Mesothelial cell of epicardium (in vitro differentiated cells): Measurements from ENCODE around the gene MDH2. TPM values are rescaled to one million over a fixed set of nuclear protein-coding genes. Genes with fewer than 3 reads are reported as not detected.
A peak's percentile ranks its signal among the peaks of the same experiment; 100 is the strongest.
"Not testable (repeated sequence)": the region's sequence is repeated elsewhere in the genome, so short reads cannot be mapped to it uniquely, and the experiment has no call there.

Experiments
- DNase-seq, 2 experiments: peaks; one replicate each; pipeline ENCODE4 v3.0.0; 2021; ENCODE audit warnings: low spot score in 2 of 2; ENCODE audit not compliant: unreplicated experiment in 2 of 2
- H3K27ac Mint-ChIP-seq: 2 replicates; pipeline ENCODE4 v1.8.0; 2021; ENCODE audit warnings: mixed read lengths
- H3K27me3 Mint-ChIP-seq: 2 replicates; pipeline ENCODE4 v1.8.0; 2021; ENCODE audit warnings: low read depth, mixed read lengths
- H3K36me3 Mint-ChIP-seq: 2 replicates; pipeline ENCODE4 v1.8.0; 2021; ENCODE audit warnings: mixed read lengths
- H3K4me1 Mint-ChIP-seq: 2 replicates; pipeline ENCODE4 v1.8.0; 2021; ENCODE audit warnings: mixed read lengths
- H3K4me3 Mint-ChIP-seq: 2 replicates; pipeline ENCODE4 v1.8.0; 2021; ENCODE audit warnings: mild to moderate bottlenecking, moderate library complexity, mixed read lengths
- H3K9me3 Mint-ChIP-seq: 2 replicates; pipeline ENCODE4 v1.8.0; 2021; ENCODE audit warnings: mixed read lengths
- total RNA-seq: library from RNA; stranded (reverse); gene quantifications from 3 replicates; pipeline ENCODE4 v1.2.1, GENCODE V29; 2021
- TF ChIP-seq, protein P1 (sequence below): fragments of 200-600 bp; sonication (generic); IDR thresholded peaks from one replicate; pipeline ENCODE4 v1.5.0; 2021; ENCODE audit warnings: antibody characterized with exemption; ENCODE audit not compliant: unreplicated experiment

MDH2 gene
- total RNA-seq, 1 donor from 2014 or later: 133 TPM

- no peaks in the 10 kb centered on the region for H3K27me3 Mint-ChIP-seq
- DNase-seq: no peak
- TF ChIP-seq, protein P1, sequence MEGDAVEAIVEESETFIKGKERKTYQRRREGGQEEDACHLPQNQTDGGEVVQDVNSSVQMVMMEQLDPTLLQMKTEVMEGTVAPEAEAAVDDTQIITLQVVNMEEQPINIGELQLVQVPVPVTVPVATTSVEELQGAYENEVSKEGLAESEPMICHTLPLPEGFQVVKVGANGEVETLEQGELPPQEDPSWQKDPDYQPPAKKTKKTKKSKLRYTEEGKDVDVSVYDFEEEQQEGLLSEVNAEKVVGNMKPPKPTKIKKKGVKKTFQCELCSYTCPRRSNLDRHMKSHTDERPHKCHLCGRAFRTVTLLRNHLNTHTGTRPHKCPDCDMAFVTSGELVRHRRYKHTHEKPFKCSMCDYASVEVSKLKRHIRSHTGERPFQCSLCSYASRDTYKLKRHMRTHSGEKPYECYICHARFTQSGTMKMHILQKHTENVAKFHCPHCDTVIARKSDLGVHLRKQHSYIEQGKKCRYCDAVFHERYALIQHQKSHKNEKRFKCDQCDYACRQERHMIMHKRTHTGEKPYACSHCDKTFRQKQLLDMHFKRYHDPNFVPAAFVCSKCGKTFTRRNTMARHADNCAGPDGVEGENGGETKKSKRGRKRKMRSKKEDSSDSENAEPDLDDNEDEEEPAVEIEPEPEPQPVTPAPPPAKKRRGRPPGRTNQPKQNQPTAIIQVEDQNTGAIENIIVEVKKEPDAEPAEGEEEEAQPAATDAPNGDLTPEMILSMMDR: no peak
- H3K36me3 Mint-ChIP-seq: peaks cover 15% of the 10 kb centered on the region
- H3K9me3 Mint-ChIP-seq: no peaks in the 10 kb centered on the region
- no peak overlapping the region for H3K4me3 Mint-ChIP-seq
- no peaks in the 10 kb centered on the region for H3K4me1 Mint-ChIP-seq
- H3K27ac Mint-ChIP-seq: peak overlapping the region; percentile 19
Measured at GRCh38 chr7:76008156-76008687, 39.7 kb upstream of the MDH2 start.

DNA sequence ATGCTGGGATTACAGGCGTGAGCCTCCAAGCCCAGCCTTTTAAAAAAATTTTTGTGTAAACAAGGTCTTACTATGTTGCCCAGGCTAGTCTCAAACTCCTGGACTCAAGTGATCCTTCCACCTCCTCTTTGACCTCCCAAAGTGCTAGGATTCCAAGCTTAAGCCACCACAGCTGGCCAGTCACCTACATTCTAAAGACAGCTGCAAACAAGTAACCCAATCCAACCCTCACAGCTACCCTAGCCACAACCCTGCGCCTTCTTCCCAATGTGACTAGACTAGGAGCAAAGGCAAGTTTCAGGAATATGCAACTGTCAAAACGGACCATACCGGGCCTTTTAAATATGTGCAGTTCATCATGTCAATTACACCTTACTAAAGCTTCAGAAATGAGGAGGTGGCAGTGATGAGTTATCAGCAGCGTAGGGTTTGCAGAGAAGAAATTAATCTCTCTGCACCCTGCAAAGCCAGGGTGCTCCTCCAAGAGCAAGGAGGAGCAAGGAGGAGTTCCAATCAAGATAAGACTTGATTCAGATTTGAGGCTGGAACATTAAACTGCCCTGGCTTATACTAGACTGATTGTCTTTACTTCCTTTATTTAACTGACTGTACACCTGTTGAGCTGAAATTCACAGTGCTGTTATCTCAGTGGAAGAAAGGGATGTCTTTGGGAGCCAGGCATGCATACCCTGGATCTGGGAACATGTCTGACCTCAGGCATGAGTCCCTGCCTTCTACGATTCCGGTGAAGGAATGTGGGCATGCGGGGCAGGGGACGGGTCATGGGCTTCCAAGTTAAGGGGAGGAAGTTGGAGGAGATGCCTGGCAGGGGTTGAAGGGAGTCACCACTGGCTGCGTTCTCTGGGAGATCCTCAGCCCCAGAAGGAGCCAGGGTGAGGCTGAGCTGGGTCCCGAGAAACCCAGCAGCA lies 38.0 kb upstream of the MDH2 start:
- no peak overlapping the region for H3K27ac Mint-ChIP-seq
- H3K4me1 Mint-ChIP-seq: no peaks in the 10 kb centered on the region
- H3K27me3 Mint-ChIP-seq: no peaks in the 10 kb centered on the region
- peaks cover 16% of the 10 kb centered on the region for H3K36me3 Mint-ChIP-seq
- no peaks in the 10 kb centered on the region for H3K9me3 Mint-ChIP-seq
- TF ChIP-seq, protein P1: no peak
- DNase-seq: no peak
- no peak overlapping the region for H3K4me3 Mint-ChIP-seq

GRCh38 chr7:76011442-76011861 lies 36.5 kb upstream of the MDH2 start:
- Mint-ChIP-seq H3K27ac (peak overlapping the region; percentile 40), H3K4me3 (no peak overlapping the region), H3K27me3 (no peaks in the 10 kb centered on the region), H3K36me3 (peaks cover 22% of the 10 kb centered on the region), H3K9me3 (peaks cover 6% of the 10 kb centered on the region), H3K4me1 (no peaks in the 10 kb centered on the region)
- TF ChIP-seq, protein P1: no peak
- no peak for DNase-seq

GRCh38 chr7:76016191-76016947 lies 31.5 kb upstream of the MDH2 start:
- TF ChIP-seq, protein P1: no peak
- H3K4me3 Mint-ChIP-seq: no peak overlapping the region
- H3K4me1 Mint-ChIP-seq: no peaks in the 10 kb centered on the region

DNA sequence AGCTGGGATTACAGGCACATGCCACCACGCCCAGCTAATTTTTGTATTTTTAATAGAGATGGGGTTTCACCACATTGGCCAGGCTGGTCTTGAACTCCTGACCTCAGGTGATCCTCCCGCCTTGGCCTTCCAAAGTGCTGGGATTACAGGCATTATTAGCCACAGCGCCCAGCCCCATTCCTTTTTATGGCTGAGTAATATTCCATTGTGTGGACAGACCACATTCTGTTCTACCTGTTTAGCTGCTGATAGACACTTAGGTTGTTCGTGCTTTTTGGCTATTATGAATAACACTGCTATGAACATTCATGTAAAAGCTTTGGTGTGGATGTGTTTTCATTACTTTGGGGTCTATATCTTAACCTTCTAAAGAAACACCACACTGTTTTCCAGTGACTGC lies 29.4 kb upstream of the MDH2 start:
- H3K4me1 Mint-ChIP-seq, DNase-seq, H3K27ac Mint-ChIP-seq, H3K4me3 Mint-ChIP-seq, H3K27me3 Mint-ChIP-seq: not testable (repeated sequence)
- peaks cover 41% of the 10 kb centered on the region for H3K36me3 Mint-ChIP-seq
- H3K9me3 Mint-ChIP-seq: peaks cover 18% of the 10 kb centered on the region

More at GRCh38 chr7:76016191-76016947, 31.5 kb upstream of the MDH2 start:
- DNase-seq: no peak
- H3K9me3 Mint-ChIP-seq: peaks cover 18% of the 10 kb centered on the region
- H3K36me3 Mint-ChIP-seq: peaks cover 35% of the 10 kb centered on the region
- no peak overlapping the region for H3K27ac Mint-ChIP-seq
- H3K27me3 Mint-ChIP-seq: no peaks in the 10 kb centered on the region
